ENCODE results near the gene DEXI.

The DEXI gene

GRCh38 chr16:10895053-10895946 lies 47.0 kb downstream of the DEXI start:
- DNase-seq (ENCODE audit: low read depth in 2 of 2), result no peak

GRCh38 chr16:10892782-10893318 lies 49.4 kb downstream of the DEXI start:
- no peak for DNase-seq (ENCODE audit: low read depth in 2 of 2)

DNA sequence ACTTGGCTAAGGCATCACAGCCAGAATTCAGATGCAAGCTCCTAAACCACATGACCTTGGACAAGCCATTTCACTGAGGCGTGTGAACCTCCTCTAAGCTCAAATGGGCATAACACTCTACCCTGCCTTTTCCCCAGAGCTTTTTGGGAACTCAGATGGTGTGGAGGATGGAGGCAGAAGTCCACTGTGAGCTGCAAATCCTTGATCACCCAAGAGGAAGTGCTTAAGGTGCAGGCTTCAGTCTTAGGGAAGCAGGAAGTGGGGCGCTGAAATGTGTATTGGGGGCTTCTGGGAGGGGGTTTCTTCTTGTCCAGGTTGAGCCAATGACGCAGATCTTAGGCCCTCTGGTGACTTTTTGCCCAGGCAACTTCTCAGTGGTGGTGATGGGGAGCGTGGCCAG lies 52.4 kb downstream of the DEXI start:
- no peak for DNase-seq (ENCODE audit: low read depth in 2 of 2)

DNA sequence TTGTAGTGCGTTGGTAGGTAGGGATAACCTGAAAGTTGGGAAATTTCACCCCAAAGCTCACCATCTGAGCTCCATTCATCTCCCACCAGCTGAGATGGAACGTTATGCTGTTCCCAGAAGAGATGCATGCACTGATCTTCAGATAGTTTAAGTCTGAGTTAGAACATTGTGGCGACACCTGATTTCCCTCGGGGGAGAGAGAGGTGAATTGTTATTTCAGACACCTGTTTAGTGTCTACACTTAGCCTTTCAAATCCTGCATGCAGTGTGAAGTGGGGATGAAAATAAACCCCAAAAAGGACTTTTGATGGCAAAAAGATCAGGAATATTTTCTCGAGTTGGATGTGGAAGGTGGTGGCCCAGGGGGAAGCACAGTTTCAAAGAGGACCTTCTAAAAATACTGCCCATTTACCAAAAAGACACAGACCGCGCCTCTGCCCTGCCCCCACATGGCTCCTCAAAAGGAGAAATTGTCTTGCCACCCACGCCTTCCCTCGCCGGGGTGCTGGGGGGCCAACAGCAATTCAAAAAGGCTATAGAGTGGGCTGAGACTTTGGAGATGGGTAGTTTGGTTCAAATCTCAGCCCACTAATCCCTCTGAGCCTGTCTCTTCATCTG lies 53.8 kb downstream of the DEXI start:
- no peak for DNase-seq (ENCODE audit: low read depth in 2 of 2)

GRCh38 chr16:10885246-10885645 lies 57.0 kb downstream of the DEXI start:
- no peak for DNase-seq (ENCODE audit: low read depth in 2 of 2)

- DNase-seq (ENCODE audit: low read depth in 2 of 2), result no peak
These were observed 59.3 kb downstream of the DEXI start for GRCh38 chr16:10883004-10883403.

DNA sequence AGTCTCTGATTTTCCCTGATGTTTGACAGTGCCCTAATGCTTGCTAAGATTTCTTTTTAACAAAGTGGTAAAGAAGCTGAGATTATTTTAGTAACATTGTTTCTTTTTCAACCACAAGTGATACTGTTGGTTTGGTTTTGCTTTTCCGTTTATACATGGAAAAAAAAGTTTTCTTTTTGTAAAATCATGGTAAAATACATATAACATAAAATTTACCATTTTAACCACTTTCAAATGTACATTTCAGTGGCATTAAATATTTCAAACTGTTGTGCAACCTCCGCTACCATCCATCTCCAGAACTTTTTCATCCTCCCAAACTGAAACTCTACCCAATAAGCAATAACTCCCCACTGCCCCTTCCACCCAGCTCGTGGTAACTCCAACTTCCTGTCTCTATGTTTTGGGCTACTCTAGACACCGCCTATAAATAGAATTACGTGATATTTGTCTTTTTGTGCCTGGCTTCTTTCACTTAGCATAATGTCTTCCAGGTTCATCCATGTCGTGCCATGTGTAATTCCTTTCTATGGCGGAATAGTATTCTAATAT lies 60.7 kb downstream of the DEXI start:
- DNase-seq (ENCODE audit: low read depth in 2 of 2), result no peak

DNA sequence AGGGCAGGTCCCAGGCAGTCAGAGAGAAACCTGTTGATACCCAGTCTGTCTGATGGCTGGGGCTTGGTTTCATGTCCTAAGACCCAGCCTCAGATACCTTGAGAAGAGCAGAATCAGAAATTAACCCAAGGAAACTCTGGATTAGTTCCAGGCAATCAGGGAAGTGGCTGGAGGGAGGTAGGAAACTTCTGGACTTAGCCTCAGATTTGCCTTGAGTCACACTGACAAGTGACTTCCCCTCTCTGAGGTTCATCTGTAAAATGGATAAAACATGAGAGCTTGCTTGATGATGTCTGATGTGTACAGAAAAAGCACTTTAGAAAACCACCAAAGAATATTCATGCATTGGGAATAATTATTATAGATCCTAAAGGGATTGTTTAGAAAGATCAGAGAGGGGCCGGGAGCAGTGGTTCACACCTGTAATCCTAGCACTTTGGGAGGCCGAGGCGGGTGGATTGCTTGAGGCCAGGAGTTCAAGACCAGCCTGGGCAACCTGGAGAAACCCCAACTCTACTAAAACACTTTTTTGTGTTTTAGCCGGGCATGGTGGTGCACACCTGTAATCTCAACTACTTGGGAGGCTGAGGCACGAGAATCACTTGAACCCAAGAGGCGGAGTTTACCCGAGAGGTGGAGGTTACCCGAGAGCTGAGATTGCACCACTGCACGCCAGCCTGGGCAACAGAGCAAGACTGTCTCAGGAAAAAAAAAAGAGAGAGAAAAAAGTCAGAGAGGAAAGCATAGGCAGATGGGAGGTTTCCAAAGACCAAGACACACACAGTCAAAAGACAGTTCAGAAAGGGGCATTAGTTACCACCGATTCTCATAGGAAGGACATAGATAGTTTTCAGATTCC lies 61.4 kb downstream of the DEXI start:
- no peak for DNase-seq (ENCODE audit: low read depth in 2 of 2)

GRCh38 chr16:10879681-10880589 lies 62.3 kb downstream of the DEXI start:
- no peak for DNase-seq (ENCODE audit: low read depth in 2 of 2)

All from stimulated activated CD8-positive, alpha-beta memory T cell treated with anti-CD3 and anti-CD28 coated beads, Interleukin-2, amount 100 ng/mL, for 1 hour (primary cell).